ENCODE data around the gene KDM2A.

Gene KDM2A

DNA sequence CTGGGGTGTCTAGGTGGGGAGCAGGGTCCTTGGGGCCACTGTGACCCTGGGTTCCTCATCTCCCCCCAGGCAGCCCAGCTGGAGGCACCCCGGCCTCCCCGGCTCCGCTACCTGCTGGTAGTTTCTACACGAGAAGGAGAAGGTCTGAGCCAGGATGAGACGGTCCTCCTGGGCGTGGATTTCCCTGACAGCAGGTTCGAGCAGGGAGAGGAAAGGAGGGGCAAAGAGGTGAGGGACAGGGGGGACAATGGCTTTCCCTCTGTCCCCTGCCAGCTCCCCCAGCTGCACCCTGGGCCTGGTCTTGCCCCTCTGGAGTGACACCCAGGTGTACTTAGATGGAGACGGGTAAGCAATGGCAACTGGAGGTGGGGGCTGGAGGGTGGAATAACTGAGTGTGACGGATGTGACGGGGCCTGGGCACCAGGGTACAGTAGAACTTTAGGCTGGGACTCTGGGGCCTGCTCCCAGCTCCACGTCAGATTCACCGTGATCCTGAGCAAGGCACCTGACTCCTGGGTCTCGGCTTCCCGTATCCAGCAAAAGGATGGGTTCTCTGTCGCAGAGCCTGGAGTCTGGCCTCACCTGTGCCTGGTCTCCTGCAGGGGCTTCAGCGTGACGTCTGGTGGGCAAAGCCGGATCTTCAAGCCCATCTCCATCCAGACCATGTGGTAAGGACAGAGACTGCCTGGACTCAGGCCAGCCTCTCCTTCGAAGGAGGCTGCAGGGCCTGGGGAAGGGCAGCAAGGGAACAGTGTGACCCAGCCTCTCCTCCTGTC is 187.9 kb downstream of the KDM2A start:
- no peak for DNase-seq

DNA sequence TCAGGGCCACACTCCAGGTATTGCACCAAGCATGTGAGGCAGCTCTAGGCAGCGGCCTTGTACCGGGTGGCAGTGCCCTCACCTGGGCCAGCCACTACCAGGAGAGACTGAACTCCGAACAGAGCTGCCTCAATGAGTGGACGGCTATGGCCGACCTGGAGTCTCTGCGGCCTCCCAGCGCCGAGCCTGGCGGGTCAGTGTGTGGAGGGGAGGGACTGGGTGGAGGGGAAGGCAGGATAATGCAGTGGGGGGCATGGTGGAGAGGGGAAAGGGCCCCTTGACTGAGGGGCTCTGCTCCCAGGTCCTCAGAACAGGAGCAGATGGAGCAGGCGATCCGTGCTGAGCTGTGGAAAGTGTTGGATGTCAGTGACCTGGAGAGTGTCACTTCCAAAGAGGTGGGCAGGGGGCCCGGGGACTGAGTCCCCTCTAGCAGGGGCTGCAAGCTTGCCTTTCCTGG is 188.5 kb downstream of the KDM2A start:
- DNase-seq = no peak
